ENCODE data around the gene EML6. TPM values are rescaled to one million over a fixed set of nuclear protein-coding genes. Genes with fewer than 3 reads are reported as not detected.

EML6 gene
- polyA plus RNA-seq, 2 of the 4 experiments (the other 2 are of a cell fraction): 1.4 to 1.5 TPM

GRCh38 chr2:54939446-54940118 lies 216.1 kb downstream of the EML6 start:
- Histone ChIP-seq H3K4me1 (no peaks in the 10 kb centered on the region), H3K27ac (no peak overlapping the region), H3K9me3 (no peaks in the 10 kb centered on the region; the same call in 1 of the 3 replicates), H3K4me3 (no peak overlapping the region), H3K4me2 (no peak overlapping the region)
- ChIA-PET POLR2A (no interaction called here), CTCF (no interaction called here)
- no peak for ATAC-seq
- FAIRE-seq: no peak
- 73% methylated on average over 7 of the region's 7 CpGs for WGBS (ENCODE audit: missing lambda C conversion rate)
- TF ChIP-seq FOSB (CRISPR knock-in tag; IDR thresholded peaks at IDR 0.05) (no peak), ESRRA (IDR thresholded peaks at IDR 0.05; ENCODE audit: borderline replicate concordance, low read length) (no peak), HOXA7 (CRISPR knock-in tag; IDR thresholded peaks at IDR 0.05) (no peak), ZNF302 (CRISPR knock-in tag; IDR thresholded peaks at IDR 0.05) (no peak), TFCP2L1 (CRISPR knock-in tag; IDR thresholded peaks at IDR 0.05) (no peak), ELK1 (IDR thresholded peaks at IDR 0.05; ENCODE audit: low read depth, low read length) (no peak), HEYL (CRISPR knock-in tag; IDR thresholded peaks at IDR 0.05) (no peak), HES2 (IDR thresholded peaks at IDR 0.05) (no peak), NPAS2 (CRISPR knock-in tag; IDR thresholded peaks at IDR 0.05; ENCODE audit: borderline replicate concordance) (no peak), GATA3 (IDR thresholded peaks at IDR 0.05; ENCODE audit: borderline replicate concordance) (no peak), HOXB5 (CRISPR knock-in tag; IDR thresholded peaks at IDR 0.05) (no peak)
- TF ChIP-seq, protein P1, sequence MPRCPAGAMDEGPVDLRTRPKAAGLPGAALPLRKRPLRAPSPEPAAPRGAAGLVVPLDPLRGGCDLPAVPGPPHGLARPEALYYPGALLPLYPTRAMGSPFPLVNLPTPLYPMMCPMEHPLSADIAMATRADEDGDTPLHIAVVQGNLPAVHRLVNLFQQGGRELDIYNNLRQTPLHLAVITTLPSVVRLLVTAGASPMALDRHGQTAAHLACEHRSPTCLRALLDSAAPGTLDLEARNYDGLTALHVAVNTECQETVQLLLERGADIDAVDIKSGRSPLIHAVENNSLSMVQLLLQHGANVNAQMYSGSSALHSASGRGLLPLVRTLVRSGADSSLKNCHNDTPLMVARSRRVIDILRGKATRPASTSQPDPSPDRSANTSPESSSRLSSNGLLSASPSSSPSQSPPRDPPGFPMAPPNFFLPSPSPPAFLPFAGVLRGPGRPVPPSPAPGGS (IDR thresholded peaks at IDR 0.05): no peak
- no peak for DNase-seq (ENCODE audit: low read depth in 1 of 2, low spot score in 1 of 2)

- TF ChIP-seq MAFK (IDR thresholded peaks at IDR 0.05; ENCODE audit: partially characterized antibody): peak; percentile 75
- TF ChIP-seq HOXA7 (CRISPR knock-in tag; IDR thresholded peaks at IDR 0.05): no peak
- Histone ChIP-seq H3K9me3 (no peaks in the 10 kb centered on the region; the same call in 1 of the 3 replicates), H3K4me3 (no peak overlapping the region), H3K4me2 (no peak overlapping the region), H3K27ac (no peak overlapping the region), H3K4me1 (no peaks in the 10 kb centered on the region)
- ChIA-PET CTCF (interaction anchor here (1.4 kb wide), 1 partner anchor 17 kb away, joined by 4 read pairs; no protein-coding TSS in a partner anchor), POLR2A (no interaction called here)
- FAIRE-seq (no peak), ATAC-seq (no peak), DNase-seq (ENCODE audit: low read depth in 1 of 2, low spot score in 1 of 2) (no peak)
- 39% methylated on average over 3 of the region's 3 CpGs for WGBS (ENCODE audit: missing lambda C conversion rate)
Measured at GRCh38 chr2:54940723-54941122, 217.3 kb downstream of the EML6 start.

- Histone ChIP-seq H3K27ac (no peak overlapping the region), H3K4me3 (no peak overlapping the region), H3K4me2 (no peak overlapping the region), H3K9me3 (no peaks in the 10 kb centered on the region; the same call in 1 of the 3 replicates), H3K4me1 (no peaks in the 10 kb centered on the region)
- ChIA-PET CTCF (interaction anchor here (1.4 to 1.7 kb wide), 2 partner anchors 17 to 227 kb away, joined by 4 read pairs; no protein-coding TSS in a partner anchor), POLR2A (no interaction called here)
- ATAC-seq (no peak), DNase-seq (ENCODE audit: low read depth in 1 of 2, low spot score in 1 of 2) (no peak), FAIRE-seq (no peak)
- 81% methylated on average over 15 of the region's 15 CpGs for WGBS (ENCODE audit: missing lambda C conversion rate)
- TF ChIP-seq RARB (CRISPR knock-in tag; IDR thresholded peaks at IDR 0.05) (no peak), ZNF302 (CRISPR knock-in tag; IDR thresholded peaks at IDR 0.05) (no peak), TFCP2L1 (CRISPR knock-in tag; IDR thresholded peaks at IDR 0.05) (no peak), HDAC2 (IDR thresholded peaks at IDR 0.05) (no peak), HOXB13 (CRISPR knock-in tag; IDR thresholded peaks at IDR 0.05; ENCODE audit: low read depth) (no peak), CBX8 (IDR thresholded peaks at IDR 0.05) (no peak), TP53 (CRISPR knock-in tag; IDR thresholded peaks at IDR 0.05) (no peak), KDM1A (IDR thresholded peaks at IDR 0.05; ENCODE audit: low read depth) (no peak)
Measured at GRCh38 chr2:54941248-54941984, 218.0 kb downstream of the EML6 start.

All from A549 (cell line).